Upper lobe of left lung (tissue), 6 donors: Measurements from ENCODE around the gene PTPRN2. TPM values are rescaled to one million over a fixed set of nuclear protein-coding genes. Genes with fewer than 3 reads are reported as not detected.

Experiments used
- ATAC-seq, 2 donors: fragments of 200-7000 bp; cut with Tn5 transposase; one replicate each; pipeline ENCODE4 v1.9.1; 2022; ENCODE audit warnings: mild to moderate bottlenecking in 2 of 2, moderate library complexity in 2 of 2; ENCODE audit not compliant: low FRiP score in 2 of 2
- DNase-seq, 2 donors: peaks; one replicate each; pipeline ENCODE4 v3.0.0-alpha.2; 2019 to 2020
- H3K27ac ChIP-seq, 4 donors: fragments of 200-600 bp; sonication (generic); one replicate each; pipeline ENCODE4 v1.5.1; 2016 to 2019
- H3K27me3 ChIP-seq, 4 donors: fragments of 200-600 bp; sonication (generic); one replicate each; pipeline ENCODE4 v1.5.1; 2017 to 2019
- H3K36me3 ChIP-seq, 4 donors: fragments of 200-600 bp; sonication (generic); one replicate each; pipeline ENCODE4 v1.5.1; 2016 to 2019
- H3K4me1 ChIP-seq, 4 donors: fragments of 200-600 bp; sonication (generic); one replicate each; pipeline ENCODE4 v1.5.1; 2018 to 2019
- H3K4me3 ChIP-seq, 4 donors: fragments of 200-600 bp; sonication (generic); one replicate each; pipeline ENCODE4 v1.5.1; 2017 to 2019; ENCODE audit warnings: mild to moderate bottlenecking in 2 of 4, moderate library complexity in 1 of 4
- H3K9me3 ChIP-seq, 4 donors: fragments of 200-600 bp; sonication (generic); one replicate each; pipeline ENCODE4 v1.5.1; 2018 to 2019
- EP300 ChIP-seq, 4 donors: sonication (generic); formaldehyde crosslinking; IDR thresholded peaks; one replicate each; pipeline ENCODE4 v1.5.1; 2017; ENCODE audit warnings: antibody characterized with exemption in 4 of 4, control low read depth in 2 of 4
- POLR2A ChIP-seq, 4 donors: fragments of 450-650 bp; IDR thresholded peaks; one replicate each; pipeline ENCODE4 v1.5.1; 2016 to 2017; ENCODE audit warnings: antibody characterized with exemption in 4 of 4, mild to moderate bottlenecking in 2 of 4
- POLR2AphosphoS5 ChIP-seq, 2 donors: sonication (generic); formaldehyde crosslinking; IDR thresholded peaks; one replicate each; pipeline ENCODE4 v1.5.1; 2017; ENCODE audit warnings: antibody characterized with exemption in 2 of 2
- WGBS, 2 donors: methylation state at CpG; one replicate each; pipeline ENCODE4 v1.1.5; 2017 to 2018; 5-methylcytosine and 5-hydroxymethylcytosine counted together
- total RNA-seq, 6 donors: library from RNA; depleted of rRNA in 4 of 6; stranded (reverse); fragments of >200 nt in 4 of 6; gene quantifications; one replicate each; pipeline versions ENCODE4 v1.1.0 to v1.2.1, GENCODE V29; 2016 to 2021
- TF ChIP-seq, protein P1 (sequence below), 6 experiments: fragments of 450-650 bp in 4 of 6; fragments of 200-600 bp in 2 of 6; sonication (generic) in 2 of 6; IDR thresholded peaks; one replicate each; pipeline ENCODE4 v1.5.1; 2016 to 2019; ENCODE audit warnings: antibody characterized with exemption in 6 of 6
- donor health status: DM: no; HTN: no; CAD: no; lungs with moderate emphysema.
- donor health status: DM: no; HTN: yes; CAD: no; lungs with severe emphysema.

Gene PTPRN2
- total RNA-seq, 6 donors from 2014 or later: 3.3 to 7.9 (median 5.2) TPM

DNA sequence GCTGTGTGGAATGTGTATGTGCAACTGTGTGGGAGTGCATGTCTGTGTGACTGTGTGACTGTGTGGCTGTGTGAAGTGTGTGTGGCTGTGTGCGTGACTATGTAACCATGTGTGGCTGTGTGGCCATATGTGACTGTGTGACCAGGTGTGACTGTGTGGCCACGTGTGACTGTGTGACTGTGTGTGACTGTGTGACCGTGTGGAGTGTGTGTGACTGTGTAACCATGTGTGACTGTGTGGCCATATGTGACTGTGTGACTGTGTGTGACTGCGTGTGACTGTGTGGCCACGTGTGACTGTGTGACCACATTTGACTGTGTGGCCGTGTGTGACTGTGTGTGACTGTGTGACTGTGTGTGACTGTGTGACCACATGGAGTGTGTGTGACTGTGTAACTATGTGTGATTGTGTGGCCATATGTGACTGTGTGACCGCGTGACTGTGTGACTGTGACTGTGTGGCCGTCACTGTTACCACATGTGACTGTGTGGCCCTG is 747.9 kb downstream of the PTPRN2 start:
- no peak overlapping the region for H3K4me3 ChIP-seq
- no peaks in the 10 kb centered on the region for H3K27me3 ChIP-seq
- ATAC-seq (no peak), DNase-seq (no peak)
- H3K4me1 ChIP-seq: no peaks in the 10 kb centered on the region
- WGBS, 2 donors: 78 to 95% methylated on average over 9 of the region's 9 CpGs
- H3K9me3 ChIP-seq: no peaks in the 10 kb centered on the region
- TF ChIP-seq POLR2AphosphoS5 (IDR thresholded peaks at IDR 0.05) (no peak), EP300 (IDR thresholded peaks at IDR 0.05) (no peak), POLR2A (IDR thresholded peaks at IDR 0.05) (no peak)
- TF ChIP-seq, protein P1, sequence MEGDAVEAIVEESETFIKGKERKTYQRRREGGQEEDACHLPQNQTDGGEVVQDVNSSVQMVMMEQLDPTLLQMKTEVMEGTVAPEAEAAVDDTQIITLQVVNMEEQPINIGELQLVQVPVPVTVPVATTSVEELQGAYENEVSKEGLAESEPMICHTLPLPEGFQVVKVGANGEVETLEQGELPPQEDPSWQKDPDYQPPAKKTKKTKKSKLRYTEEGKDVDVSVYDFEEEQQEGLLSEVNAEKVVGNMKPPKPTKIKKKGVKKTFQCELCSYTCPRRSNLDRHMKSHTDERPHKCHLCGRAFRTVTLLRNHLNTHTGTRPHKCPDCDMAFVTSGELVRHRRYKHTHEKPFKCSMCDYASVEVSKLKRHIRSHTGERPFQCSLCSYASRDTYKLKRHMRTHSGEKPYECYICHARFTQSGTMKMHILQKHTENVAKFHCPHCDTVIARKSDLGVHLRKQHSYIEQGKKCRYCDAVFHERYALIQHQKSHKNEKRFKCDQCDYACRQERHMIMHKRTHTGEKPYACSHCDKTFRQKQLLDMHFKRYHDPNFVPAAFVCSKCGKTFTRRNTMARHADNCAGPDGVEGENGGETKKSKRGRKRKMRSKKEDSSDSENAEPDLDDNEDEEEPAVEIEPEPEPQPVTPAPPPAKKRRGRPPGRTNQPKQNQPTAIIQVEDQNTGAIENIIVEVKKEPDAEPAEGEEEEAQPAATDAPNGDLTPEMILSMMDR (IDR thresholded peaks at IDR 0.05): no peak
- H3K36me3 ChIP-seq: no peaks in the 10 kb centered on the region
- H3K27ac ChIP-seq: no peak overlapping the region

DNA sequence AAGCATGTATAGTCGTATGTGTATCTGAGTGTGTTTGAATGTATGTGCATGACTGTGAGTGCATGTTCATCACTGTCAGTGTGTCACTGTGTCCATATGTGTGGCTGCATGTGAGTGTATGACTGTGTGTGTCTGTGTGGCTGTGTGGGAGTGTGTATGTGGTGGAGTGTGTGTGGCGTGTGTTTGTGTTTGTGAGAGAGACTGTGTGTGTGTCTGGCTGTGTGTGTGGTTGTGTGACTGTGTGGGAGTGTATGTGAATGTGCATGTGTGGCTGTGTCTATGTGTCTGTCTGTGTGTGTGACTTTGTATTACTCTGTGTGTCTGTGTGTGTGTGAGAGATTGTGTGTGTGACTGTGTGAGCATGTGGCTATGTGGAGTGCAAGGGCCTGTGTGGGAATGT is 748.4 kb downstream of the PTPRN2 start:
- Histone ChIP-seq H3K27ac (no peak overlapping the region), H3K4me1 (no peaks in the 10 kb centered on the region), H3K9me3 (no peaks in the 10 kb centered on the region), H3K4me3 (no peak overlapping the region), H3K36me3 (no peaks in the 10 kb centered on the region), H3K27me3 (no peaks in the 10 kb centered on the region)
- TF ChIP-seq, protein P1 (IDR thresholded peaks at IDR 0.05): no peak
- TF ChIP-seq POLR2AphosphoS5 (IDR thresholded peaks at IDR 0.05): no peak
- no peak for TF ChIP-seq EP300 (IDR thresholded peaks at IDR 0.05)
- 80 to 88% methylated on average over 2 of the region's 2 CpGs for WGBS, 2 donors
- DNase-seq (no peak), ATAC-seq (no peak)

DNA sequence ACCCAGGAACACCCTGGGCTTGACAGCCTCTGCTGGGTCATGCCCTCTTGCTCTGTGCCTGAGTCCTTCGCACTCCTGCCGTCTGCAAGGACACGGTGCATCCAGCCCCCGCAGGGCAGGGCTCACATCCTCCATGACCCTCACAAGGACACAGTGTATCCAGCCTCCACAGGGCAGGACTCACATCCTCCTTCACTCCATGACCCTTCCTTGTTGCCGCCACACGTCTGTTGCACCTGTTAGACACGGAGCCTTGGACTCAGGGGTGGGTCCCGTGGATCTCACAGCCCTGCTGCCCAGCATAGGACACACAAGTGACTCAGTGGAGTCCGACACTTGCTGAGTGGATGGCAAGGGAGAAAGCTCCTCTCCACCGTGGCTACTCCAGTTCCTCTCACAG is 750.1 kb downstream of the PTPRN2 start:
- Histone ChIP-seq H3K36me3 (no peaks in the 10 kb centered on the region), H3K27me3 (no peaks in the 10 kb centered on the region), H3K27ac (no peak overlapping the region), H3K4me1 (no peaks in the 10 kb centered on the region), H3K9me3 (no peaks in the 10 kb centered on the region), H3K4me3 (no peak overlapping the region)
- WGBS, 2 donors: 81 to 93% methylated on average over 8 to 10 of the region's 10 CpGs
- TF ChIP-seq POLR2A (IDR thresholded peaks at IDR 0.05) (no peak), POLR2AphosphoS5 (IDR thresholded peaks at IDR 0.05) (no peak), EP300 (IDR thresholded peaks at IDR 0.05) (no peak)
- TF ChIP-seq, protein P1 (IDR thresholded peaks at IDR 0.05): no peak
- DNase-seq: no peak
- peak in 1 of 2 donors; percentile 34 for ATAC-seq

DNA sequence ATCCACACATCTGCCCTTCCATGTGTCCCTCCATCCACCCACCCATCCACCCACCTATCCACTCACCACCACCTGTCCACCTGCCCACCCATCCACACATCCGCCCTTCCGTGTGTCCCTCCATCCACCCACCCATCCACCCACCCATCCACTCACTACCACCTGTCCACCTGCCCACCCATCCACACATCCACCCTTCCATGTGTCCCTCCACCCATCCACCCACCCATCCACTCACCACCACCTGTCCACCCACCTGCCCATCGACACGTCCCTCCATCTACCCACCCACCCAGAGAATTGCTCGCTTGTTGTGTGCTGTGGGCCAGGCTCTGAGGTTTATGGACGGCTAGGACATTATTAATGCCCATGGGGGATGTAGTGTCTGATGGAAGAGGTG is 750.6 kb downstream of the PTPRN2 start:
- Histone ChIP-seq H3K9me3 (no peaks in the 10 kb centered on the region), H3K27ac (no peak overlapping the region), H3K4me3 (no peak overlapping the region), H3K4me1 (no peaks in the 10 kb centered on the region), H3K36me3 (no peaks in the 10 kb centered on the region), H3K27me3 (no peaks in the 10 kb centered on the region)
- 69 to 75% methylated on average over 6 of the region's 6 CpGs for WGBS, 2 donors
- DNase-seq: no peak
- no peak for TF ChIP-seq EP300 (IDR thresholded peaks at IDR 0.05)
- TF ChIP-seq POLR2A (IDR thresholded peaks at IDR 0.05): no peak
- no peak for TF ChIP-seq POLR2AphosphoS5 (IDR thresholded peaks at IDR 0.05)
- TF ChIP-seq, protein P1 (IDR thresholded peaks at IDR 0.05): no peak
- peak in 1 of 2 donors; percentile 54 for ATAC-seq

DNA sequence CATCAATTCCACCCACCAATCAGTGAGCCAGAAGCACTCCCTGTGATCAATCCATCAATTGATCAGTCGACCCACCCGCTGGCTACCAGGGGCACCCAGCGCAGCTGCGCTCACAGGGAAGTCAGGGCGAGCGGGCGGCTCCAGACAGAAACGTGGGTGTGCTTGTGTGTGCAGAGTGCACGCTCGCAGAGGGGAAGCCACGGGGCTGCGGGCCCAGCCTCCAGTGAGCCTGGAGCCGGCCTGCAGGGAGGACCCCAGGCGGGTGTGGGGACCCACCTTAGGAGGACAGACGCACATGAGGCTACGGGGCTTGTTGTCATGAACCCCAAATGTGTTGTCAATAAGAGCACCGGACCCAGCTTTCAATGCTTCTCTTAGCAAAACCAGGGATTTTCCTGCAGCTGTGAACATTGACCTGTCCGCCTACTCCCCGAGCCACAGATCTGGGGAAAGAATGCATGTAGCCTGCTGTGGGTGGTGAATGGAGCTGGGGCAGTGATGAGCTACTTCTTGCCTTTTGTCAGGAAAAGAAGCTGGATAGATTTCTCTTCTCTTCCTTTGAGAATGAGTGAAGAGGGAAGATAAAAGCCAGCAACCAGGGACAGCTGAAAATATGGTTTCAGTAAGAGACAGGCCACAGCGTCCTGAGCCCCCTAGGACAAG is 753.0 kb downstream of the PTPRN2 start:
- Histone ChIP-seq H3K4me3 (no peak overlapping the region), H3K4me1 (no peaks in the 10 kb centered on the region), H3K27ac (no peak overlapping the region), H3K9me3 (no peaks in the 10 kb centered on the region), H3K27me3 (no peaks in the 10 kb centered on the region), H3K36me3 (no peaks in the 10 kb centered on the region)
- WGBS, 2 donors: 82 to 87% methylated on average over 15 to 19 of the region's 20 CpGs
- ATAC-seq (no peak), DNase-seq (peak in 1 of 2 donors; percentile 77)
- TF ChIP-seq POLR2AphosphoS5 (IDR thresholded peaks at IDR 0.05) (no peak), EP300 (IDR thresholded peaks at IDR 0.05) (no peak), POLR2A (IDR thresholded peaks at IDR 0.05) (no peak)
- TF ChIP-seq, protein P1 (IDR thresholded peaks at IDR 0.05): no peak
